Psoas muscle (tissue), 8 donors: ENCODE data around the gene COL26A1. TPM values are rescaled to one million over a fixed set of nuclear protein-coding genes. Genes with fewer than 3 reads are reported as not detected.

ENCODE experiments used
- ATAC-seq, 4 donors: fragments of 200-7000 bp; cut with Tn5 transposase; one replicate each; pipeline ENCODE4 v1.9.1; 2020; ENCODE audit warnings: moderate library complexity in 3 of 4, mild to moderate bottlenecking in 2 of 4
- DNase-seq, 2 donors: peaks; one replicate each; pipeline ENCODE4 v3.0.0-alpha.2; 2020
- H3K27ac ChIP-seq: fragments of 200-600 bp; one replicate; pipeline ENCODE4 v1.8.0; 2022
- H3K27me3 ChIP-seq, 3 donors: fragments of 200-600 bp in 1 of 3; one replicate each; pipeline versions ENCODE4 v1.6.1 to v1.8.0; 2013 to 2022; ENCODE audit warnings: low read length in 2 of 3, mild to moderate bottlenecking in 2 of 3, moderate library complexity in 1 of 3; ENCODE audit not compliant: insufficient read depth in 3 of 3
- H3K36me3 ChIP-seq, 2 donors: fragments of 200-600 bp in 1 of 2; one replicate each; pipeline versions ENCODE4 v1.6.1 to v1.8.0; 2013 to 2022; ENCODE audit warnings: low read depth in 1 of 2, mild to moderate bottlenecking in 1 of 2, moderate library complexity in 1 of 2; ENCODE audit not compliant: insufficient read depth in 1 of 2
- H3K4me1 ChIP-seq: fragments of 200-600 bp; one replicate; pipeline ENCODE4 v1.8.0; 2022
- H3K4me3 ChIP-seq: fragments of 200-600 bp; one replicate; pipeline ENCODE4 v1.8.0; 2022; ENCODE audit warnings: mild to moderate bottlenecking
- H3K9me3 ChIP-seq: fragments of 200-600 bp; one replicate; pipeline ENCODE4 v1.8.0; 2022
- CTCF ChIP-seq: fragments of 200-600 bp; IDR thresholded peaks from one replicate; pipeline ENCODE4 v1.8.0; 2022; ENCODE audit warnings: antibody characterized with exemption
- WGBS, 3 donors: extraction: QIAGEN DNeasy Blood & Tissue Kit; methylation state at CpG; one replicate each; pipeline versions ENCODE4 v1.1.6 to v1.1.7; 2013; 5-methylcytosine and 5-hydroxymethylcytosine counted together
- intact Hi-C, 2 donors: fragments of 100-400 bp; cut with DNase I; formaldehyde crosslinking; loops; one replicate each; pipeline versions ENCODE4 v1.11.0 to v1.14.2; 2022
- polyA plus RNA-seq, 3 donors: library from polyadenylated mRNA; stranded (reverse); fragments of 200-250 nt; gene quantifications; one replicate each; pipeline ENCODE4 v1.2.3, GENCODE V29; 2013
- total RNA-seq, 4 donors: library from RNA; stranded (reverse); fragmentation: NEBNext Ultra II Directional in 2 of 4; extraction: Animal tissue kit (Norgen Biotek cat#: 25700) in 2 of 4; gene quantifications; one replicate each; pipeline versions ENCODE4 v1.2.1 to v1.2.4, GENCODE V29; 2021 to 2023
- donor health status: healthy with polysubstance abuse.
- donor health status: DM: no; HTN: no; CAD: no; lungs with moderate emphysema.
- donor health status: Bipolar disorder and iron deficiency.
- donor health status: healthy.
- donor health status: DM: yes; HTN: yes; CAD: no.
- donor health status: DM: no; HTN: no; CAD: no.
- donor health status: DM: no; HTN: no; CAD: no.
- donor health status: DM: yes; HTN: yes; CAD: no.

The COL26A1 gene
- total and polyA plus RNA-seq, 7 donors: 0.03 TPM; not detected in 6

GRCh38 chr7:101521430-101521925 is 158.8 kb downstream of the COL26A1 start:
- Histone ChIP-seq H3K36me3 (no peaks in the 10 kb centered on the region), H3K9me3 (peaks cover 14% of the 10 kb centered on the region), H3K4me3 (no peak overlapping the region), H3K4me1 (peaks cover 3% of the 10 kb centered on the region), H3K27ac (no peak overlapping the region), H3K27me3 (peaks cover 0 to 2% (median 0%) of the 10 kb centered on the region in 3 donors)
- no peak for TF ChIP-seq CTCF
- intact Hi-C loops: no loop called here
- ATAC-seq (no peak), DNase-seq (no peak)
- WGBS, 3 donors: 78 to 80% (median 80%) methylated on average over 5 of the region's 5 CpGs

GRCh38 chr7:101522021-101522420 is 159.3 kb downstream of the COL26A1 start:
- DNase-seq (no peak), ATAC-seq (no peak)
- Histone ChIP-seq H3K27me3 (peaks cover 0 to 2% (median 0%) of the 10 kb centered on the region in 3 donors), H3K4me1 (peaks cover 3% of the 10 kb centered on the region), H3K9me3 (peaks cover 14% of the 10 kb centered on the region), H3K4me3 (no peak overlapping the region), H3K36me3 (no peaks in the 10 kb centered on the region), H3K27ac (no peak overlapping the region)
- 42 to 52% (median 46%) methylated on average over 5 of the region's 5 CpGs for WGBS, 3 donors
- no peak for TF ChIP-seq CTCF
- intact Hi-C loops: no loop called here

GRCh38 chr7:101527844-101528667 is 165.4 kb downstream of the COL26A1 start:
- DNase-seq: no peak
- ATAC-seq: no peak
- 35 to 53% (median 43%) methylated on average over 13 of the region's 13 CpGs for WGBS, 3 donors

GRCh38 chr7:101529560-101529959 is 166.9 kb downstream of the COL26A1 start:
- Histone ChIP-seq H3K27ac (no peak overlapping the region), H3K36me3 (no peaks in the 10 kb centered on the region), H3K4me1 (no peaks in the 10 kb centered on the region), H3K27me3 (peaks cover 0 to 6% (median 0%) of the 10 kb centered on the region in 3 donors), H3K9me3 (no peaks in the 10 kb centered on the region), H3K4me3 (no peak overlapping the region)
- no peak for DNase-seq
- ATAC-seq: no peak
- intact Hi-C loops: no loop called here
- TF ChIP-seq CTCF: no peak
- WGBS, 3 donors: 81 to 95% (median 82%) methylated on average over 4 of the region's 4 CpGs

More at GRCh38 chr7:101527844-101528667, 165.4 kb downstream of the COL26A1 start:
- Histone ChIP-seq H3K27me3 (peaks cover 0 to 6% (median 0%) of the 10 kb centered on the region in 3 donors), H3K4me3 (no peak overlapping the region), H3K27ac (no peak overlapping the region), H3K4me1 (no peaks in the 10 kb centered on the region), H3K9me3 (peaks cover 10% of the 10 kb centered on the region), H3K36me3 (no peaks in the 10 kb centered on the region)
- intact Hi-C loops: no loop called here
- TF ChIP-seq CTCF: no peak
